Gastroesophageal sphincter (tissue), 3 donors: ENCODE measurements around the gene ANKRD23.

Source experiments
- EP300 ChIP-seq: sonication (generic); formaldehyde crosslinking; IDR thresholded peaks from one replicate; pipeline ENCODE4 v1.6.1; 2017; ENCODE audit warnings: antibody characterized with exemption, mild to moderate bottlenecking
- POLR2A ChIP-seq, 2 donors: fragments of 450-650 bp; IDR thresholded peaks; one replicate each; pipeline ENCODE4 v1.6.1; 2017; ENCODE audit warnings: antibody characterized with exemption in 2 of 2, mild to moderate bottlenecking in 2 of 2, moderate library complexity in 1 of 2
- POLR2AphosphoS5 ChIP-seq: sonication (generic); formaldehyde crosslinking; IDR thresholded peaks from one replicate; pipeline ENCODE4 v1.6.1; 2017; ENCODE audit warnings: antibody characterized with exemption
- TF ChIP-seq, protein P1 (sequence below), 4 experiments: fragments of 200-600 bp in 2 of 4; fragments of 450-650 bp in 2 of 4; sonication (generic) in 1 of 4; IDR thresholded peaks; one replicate each; pipeline ENCODE4 v1.5.1; 2017 to 2019; ENCODE audit warnings: antibody characterized with exemption in 4 of 4, mild to moderate bottlenecking in 2 of 4, moderate library complexity in 2 of 4

DNA sequence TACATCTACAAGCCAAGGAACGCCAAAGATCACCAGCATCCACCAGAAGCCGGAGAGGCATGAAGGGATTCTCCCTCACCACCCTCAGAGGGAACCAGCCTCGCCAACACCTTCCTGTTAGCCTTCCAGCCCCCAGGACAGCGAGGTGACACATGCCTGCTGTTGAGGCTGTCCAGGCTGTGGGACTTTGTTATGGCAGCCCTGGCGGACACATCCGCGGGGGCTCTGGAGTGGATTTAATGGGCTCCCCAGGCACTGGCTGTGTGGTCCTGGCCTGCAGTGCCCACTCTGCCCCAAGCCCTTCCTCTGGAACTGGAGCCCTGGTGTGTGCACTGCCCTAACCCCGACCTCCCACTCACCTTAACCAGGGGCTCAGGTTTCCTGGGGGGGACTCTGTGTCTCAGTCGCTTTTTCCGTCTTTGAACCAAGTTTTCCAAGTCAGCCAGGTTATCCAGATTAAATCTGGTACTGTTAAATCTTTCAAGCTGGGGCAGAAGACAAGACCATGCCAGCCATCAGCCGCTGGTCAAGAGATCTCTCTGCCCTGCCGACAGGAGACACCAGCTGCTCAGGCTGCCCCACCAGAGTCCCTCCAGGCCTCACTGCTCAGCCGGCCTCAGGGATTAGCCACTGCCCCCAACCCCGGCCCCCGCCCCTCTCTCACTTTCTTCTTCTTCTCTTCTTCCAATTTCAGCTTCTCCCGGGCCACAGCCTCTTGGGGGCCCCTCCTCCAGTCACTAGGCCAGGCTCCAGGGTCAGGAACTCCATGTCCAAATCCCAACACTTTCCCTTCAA lies 1.9 kb downstream of the ANKRD23 start:
- TF ChIP-seq, protein P1, sequence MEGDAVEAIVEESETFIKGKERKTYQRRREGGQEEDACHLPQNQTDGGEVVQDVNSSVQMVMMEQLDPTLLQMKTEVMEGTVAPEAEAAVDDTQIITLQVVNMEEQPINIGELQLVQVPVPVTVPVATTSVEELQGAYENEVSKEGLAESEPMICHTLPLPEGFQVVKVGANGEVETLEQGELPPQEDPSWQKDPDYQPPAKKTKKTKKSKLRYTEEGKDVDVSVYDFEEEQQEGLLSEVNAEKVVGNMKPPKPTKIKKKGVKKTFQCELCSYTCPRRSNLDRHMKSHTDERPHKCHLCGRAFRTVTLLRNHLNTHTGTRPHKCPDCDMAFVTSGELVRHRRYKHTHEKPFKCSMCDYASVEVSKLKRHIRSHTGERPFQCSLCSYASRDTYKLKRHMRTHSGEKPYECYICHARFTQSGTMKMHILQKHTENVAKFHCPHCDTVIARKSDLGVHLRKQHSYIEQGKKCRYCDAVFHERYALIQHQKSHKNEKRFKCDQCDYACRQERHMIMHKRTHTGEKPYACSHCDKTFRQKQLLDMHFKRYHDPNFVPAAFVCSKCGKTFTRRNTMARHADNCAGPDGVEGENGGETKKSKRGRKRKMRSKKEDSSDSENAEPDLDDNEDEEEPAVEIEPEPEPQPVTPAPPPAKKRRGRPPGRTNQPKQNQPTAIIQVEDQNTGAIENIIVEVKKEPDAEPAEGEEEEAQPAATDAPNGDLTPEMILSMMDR (IDR thresholded peaks at IDR 0.05): no peak
- TF ChIP-seq POLR2A (IDR thresholded peaks at IDR 0.05) (no peak), POLR2AphosphoS5 (no peak), EP300 (no peak)
